ENCODE results near the gene KRT77. TPM values are rescaled to one million over a fixed set of nuclear protein-coding genes. Genes with fewer than 3 reads are reported as not detected.

KRT77 gene
- total RNA-seq, 3 donors from 2014 or later (not counting 1 experiment from before 2014, with no cell fraction given), result not detected

DNA sequence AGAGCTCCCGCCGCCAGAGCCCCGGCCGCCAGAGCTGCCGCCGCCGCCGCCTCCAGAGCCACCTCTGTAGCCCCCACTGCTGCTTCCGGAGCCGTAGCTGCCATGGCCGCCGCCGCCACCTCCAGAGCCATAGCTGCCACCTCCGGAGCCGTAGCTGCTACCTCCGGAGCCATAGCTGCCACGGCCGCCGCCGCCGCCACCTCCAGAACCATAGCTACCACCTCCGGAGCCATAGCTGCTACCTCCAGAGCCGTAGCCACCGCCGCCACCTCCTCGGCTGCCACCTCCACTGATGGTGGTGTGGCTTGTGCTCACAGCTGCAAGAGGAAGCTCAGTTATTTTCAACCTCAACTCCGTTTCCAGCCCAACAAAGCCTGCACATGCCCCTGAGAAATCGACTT, 28.0 kb downstream of the KRT77 start:
- 92% methylated on average over 28 of the region's 28 CpGs for WGBS (ENCODE audit: insufficient coverage)
- TF ChIP-seq, protein P1, sequence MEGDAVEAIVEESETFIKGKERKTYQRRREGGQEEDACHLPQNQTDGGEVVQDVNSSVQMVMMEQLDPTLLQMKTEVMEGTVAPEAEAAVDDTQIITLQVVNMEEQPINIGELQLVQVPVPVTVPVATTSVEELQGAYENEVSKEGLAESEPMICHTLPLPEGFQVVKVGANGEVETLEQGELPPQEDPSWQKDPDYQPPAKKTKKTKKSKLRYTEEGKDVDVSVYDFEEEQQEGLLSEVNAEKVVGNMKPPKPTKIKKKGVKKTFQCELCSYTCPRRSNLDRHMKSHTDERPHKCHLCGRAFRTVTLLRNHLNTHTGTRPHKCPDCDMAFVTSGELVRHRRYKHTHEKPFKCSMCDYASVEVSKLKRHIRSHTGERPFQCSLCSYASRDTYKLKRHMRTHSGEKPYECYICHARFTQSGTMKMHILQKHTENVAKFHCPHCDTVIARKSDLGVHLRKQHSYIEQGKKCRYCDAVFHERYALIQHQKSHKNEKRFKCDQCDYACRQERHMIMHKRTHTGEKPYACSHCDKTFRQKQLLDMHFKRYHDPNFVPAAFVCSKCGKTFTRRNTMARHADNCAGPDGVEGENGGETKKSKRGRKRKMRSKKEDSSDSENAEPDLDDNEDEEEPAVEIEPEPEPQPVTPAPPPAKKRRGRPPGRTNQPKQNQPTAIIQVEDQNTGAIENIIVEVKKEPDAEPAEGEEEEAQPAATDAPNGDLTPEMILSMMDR (IDR thresholded peaks at IDR 0.05), result no peak
- Mint-ChIP-seq H3K4me3 (no peak overlapping the region), H3K36me3 (no peaks in the 10 kb centered on the region), H3K27ac (no peak overlapping the region), H3K9me3 (no peaks in the 10 kb centered on the region), H3K4me1 (peaks cover 18 to 24% of the 10 kb centered on the region in 2 donors), H3K27me3 (ENCODE audit: low read depth in 2 of 2) (peaks cover 17 to 19% of the 10 kb centered on the region in 2 donors)
- no peaks in the 10 kb centered on the region for H3K9me3 ChIP-seq (ENCODE audit: control insufficient read depth, insufficient read depth, low read length)
- intact Hi-C loops (cut with micrococcal nuclease), result no loop called here
- H3K4me1 ChIP-seq (ENCODE audit: control insufficient read depth, insufficient read depth, low read length), result no peaks in the 10 kb centered on the region
- no peaks in the 10 kb centered on the region for H3K36me3 ChIP-seq (ENCODE audit: control insufficient read depth, insufficient read depth, low read length)
- no peak for DNase-seq
- H3K27me3 ChIP-seq (ENCODE audit: control insufficient read depth, insufficient read depth, low read length), result peaks cover 3% of the 10 kb centered on the region
- ATAC-seq, result peak in 1 of 3 donors; percentile 49
- no peak overlapping the region for H3K4me3 ChIP-seq (ENCODE audit: low read length)
- no peak overlapping the region for H3K27ac ChIP-seq (ENCODE audit: low read length)

DNA sequence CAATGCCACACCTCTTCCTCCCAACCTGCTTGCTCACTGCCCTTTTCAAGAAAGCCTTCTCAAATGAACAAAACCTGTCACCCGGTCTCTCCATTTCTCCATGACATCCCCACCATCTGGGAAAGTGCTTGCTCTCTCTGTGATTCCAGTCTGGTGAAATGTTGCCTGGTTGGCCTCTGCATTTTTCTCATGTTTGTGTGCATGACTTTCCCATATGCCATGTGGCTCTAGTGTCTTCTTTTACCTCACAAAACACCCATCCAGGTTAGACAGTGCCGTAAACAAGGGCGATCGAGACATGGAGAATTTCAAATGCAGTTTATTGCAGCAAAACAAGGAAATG, 28.9 kb downstream of the KRT77 start:
- H3K27ac Mint-ChIP-seq, result no peak overlapping the region
- intact Hi-C loops (cut with micrococcal nuclease), result no loop called here

DNA sequence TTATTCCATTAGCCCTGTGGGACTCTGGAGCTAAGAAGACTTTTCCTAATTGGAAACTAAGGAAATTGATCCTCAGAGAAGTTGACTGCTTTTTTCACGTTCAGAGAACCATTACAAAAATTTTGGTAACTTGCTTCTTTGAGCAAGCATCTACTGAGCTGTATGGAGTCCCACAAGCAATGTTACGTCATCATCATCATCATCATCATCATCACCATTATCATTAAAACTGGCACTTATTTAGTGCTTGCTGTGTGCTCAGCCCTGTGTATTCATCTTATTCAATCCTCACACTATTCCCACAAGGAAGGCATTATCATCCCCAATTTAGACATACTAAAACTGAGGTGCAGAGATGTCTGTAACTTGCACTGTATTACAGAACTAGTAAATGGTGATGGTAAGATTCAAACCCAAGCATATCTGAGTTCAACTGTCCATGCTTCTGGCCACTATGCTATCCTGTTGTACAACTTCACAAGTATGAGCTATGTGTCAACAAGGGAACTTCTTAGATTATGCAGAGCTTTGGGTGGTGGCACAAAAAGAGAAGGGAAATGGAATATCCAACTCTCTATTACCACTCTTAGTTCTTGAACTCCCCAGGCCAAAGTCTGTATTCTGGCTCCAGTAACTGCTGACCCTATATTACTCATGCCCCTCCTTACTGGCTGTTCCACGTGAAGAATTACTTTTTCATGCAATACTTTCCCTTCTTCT, 29.5 kb downstream of the KRT77 start:
- Mint-ChIP-seq H3K27ac (no peak overlapping the region), H3K4me3 (no peak overlapping the region), H3K36me3 (no peaks in the 10 kb centered on the region), H3K4me1 (peaks cover 7 to 12% of the 10 kb centered on the region in 2 donors), H3K27me3 (ENCODE audit: low read depth in 2 of 2) (peaks cover 17 to 22% of the 10 kb centered on the region in 2 donors), H3K9me3 (no peaks in the 10 kb centered on the region)
- no peaks in the 10 kb centered on the region for H3K4me1 ChIP-seq (ENCODE audit: control insufficient read depth, insufficient read depth, low read length)
- TF ChIP-seq, protein P1 (IDR thresholded peaks at IDR 0.05), result no peak
- H3K36me3 ChIP-seq (ENCODE audit: control insufficient read depth, insufficient read depth, low read length), result no peaks in the 10 kb centered on the region
- intact Hi-C loops (cut with micrococcal nuclease), result no loop called here
- WGBS (ENCODE audit: insufficient coverage), result 77% methylated on average over 3 of the region's 3 CpGs
- no peak for DNase-seq
- peaks cover 3% of the 10 kb centered on the region for H3K27me3 ChIP-seq (ENCODE audit: control insufficient read depth, insufficient read depth, low read length)
- no peaks in the 10 kb centered on the region for H3K9me3 ChIP-seq (ENCODE audit: control insufficient read depth, insufficient read depth, low read length)
- no peak for ATAC-seq
- no peak overlapping the region for H3K27ac ChIP-seq (ENCODE audit: low read length)
- no peak overlapping the region for H3K4me3 ChIP-seq (ENCODE audit: low read length)

More for the DNA sequence above, 28.9 kb downstream of the KRT77 start:
- Histone ChIP-seq H3K27me3 (ENCODE audit: control insufficient read depth, insufficient read depth, low read length) (peaks cover 3% of the 10 kb centered on the region), H3K27ac (ENCODE audit: low read length) (no peak overlapping the region), H3K9me3 (ENCODE audit: control insufficient read depth, insufficient read depth, low read length) (no peaks in the 10 kb centered on the region), H3K4me3 (ENCODE audit: low read length) (no peak overlapping the region), H3K36me3 (ENCODE audit: control insufficient read depth, insufficient read depth, low read length) (no peaks in the 10 kb centered on the region), H3K4me1 (ENCODE audit: control insufficient read depth, insufficient read depth, low read length) (no peaks in the 10 kb centered on the region)
- peaks cover 17 to 21% of the 10 kb centered on the region in 2 donors for H3K27me3 Mint-ChIP-seq (ENCODE audit: low read depth in 2 of 2)
- H3K4me3 Mint-ChIP-seq, result no peak overlapping the region
- TF ChIP-seq, protein P1 (IDR thresholded peaks at IDR 0.05), result no peak
- no peaks in the 10 kb centered on the region for H3K9me3 Mint-ChIP-seq
- peaks cover 9 to 15% of the 10 kb centered on the region in 2 donors for H3K4me1 Mint-ChIP-seq
- no peak for ATAC-seq
- WGBS (ENCODE audit: insufficient coverage), result 99% methylated on average over 4 of the region's 4 CpGs
- DNase-seq, result no peak
- no peaks in the 10 kb centered on the region for H3K36me3 Mint-ChIP-seq

DNA sequence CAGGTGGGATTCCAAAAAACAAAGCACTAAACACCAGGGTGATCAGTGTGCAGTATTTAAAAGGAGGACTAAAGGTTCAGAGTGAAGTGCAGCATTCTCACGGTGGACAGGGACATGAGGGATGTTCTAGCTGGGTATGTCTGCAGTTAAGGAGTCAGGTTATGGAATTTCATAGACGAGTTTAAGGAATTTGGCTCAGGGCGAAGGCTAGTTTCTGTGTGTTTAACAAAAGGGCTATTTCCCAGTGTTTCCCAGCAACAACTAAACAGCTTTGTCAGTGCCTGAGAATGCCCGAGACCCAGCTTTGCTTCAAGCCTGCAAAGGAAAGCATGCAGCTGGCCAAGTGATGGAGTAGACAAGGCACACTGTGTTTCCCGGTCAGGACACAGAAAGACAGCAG, 30.1 kb downstream of the KRT77 start:
- 93% methylated on average over 5 of the region's 5 CpGs for WGBS (ENCODE audit: insufficient coverage)
- no peak for DNase-seq
- Histone ChIP-seq H3K27ac (ENCODE audit: low read length) (no peak overlapping the region), H3K36me3 (ENCODE audit: control insufficient read depth, insufficient read depth, low read length) (no peaks in the 10 kb centered on the region), H3K4me3 (ENCODE audit: low read length) (no peak overlapping the region), H3K9me3 (ENCODE audit: control insufficient read depth, insufficient read depth, low read length) (no peaks in the 10 kb centered on the region), H3K4me1 (ENCODE audit: control insufficient read depth, insufficient read depth, low read length) (no peaks in the 10 kb centered on the region), H3K27me3 (ENCODE audit: control insufficient read depth, insufficient read depth, low read length) (peaks cover 2% of the 10 kb centered on the region)
- H3K4me1 Mint-ChIP-seq, result peaks cover 7 to 12% of the 10 kb centered on the region in 2 donors
- H3K9me3 Mint-ChIP-seq, result no peaks in the 10 kb centered on the region
- no peak for ATAC-seq
- intact Hi-C loops (cut with micrococcal nuclease), result no loop called here
- H3K4me3 Mint-ChIP-seq, result no peak overlapping the region
- peaks cover 17 to 19% of the 10 kb centered on the region in 2 donors for H3K27me3 Mint-ChIP-seq (ENCODE audit: low read depth in 2 of 2)
- no peak overlapping the region for H3K27ac Mint-ChIP-seq
- TF ChIP-seq, protein P1 (IDR thresholded peaks at IDR 0.05), result no peak
- no peaks in the 10 kb centered on the region for H3K36me3 Mint-ChIP-seq

All from natural killer cell (primary cell).